Activated naive CD8-positive, alpha-beta T cell treated with anti-CD3 and anti-CD28 coated beads, Interleukin-2, amount 50 U/mL, for 16 hours (primary cell): Measurements from ENCODE around the gene DTNBP1.

Experiments
- DNase-seq: peaks from one replicate; pipeline ENCODE4 v3.0.0-alpha.2; 2020; ENCODE audit warnings: low read depth, low spot score

The DTNBP1 gene

GRCh38 chr6:15515660-15516375 is 147.0 kb downstream of the DTNBP1 start:
- DNase-seq, result no peak

GRCh38 chr6:15515226-15515625 is 147.6 kb downstream of the DTNBP1 start:
- DNase-seq, result no peak

GRCh38 chr6:15513801-15514711 is 148.8 kb downstream of the DTNBP1 start:
- no peak for DNase-seq

- DNase-seq, result no peak
Measured at GRCh38 chr6:15513131-15513771, 149.6 kb downstream of the DTNBP1 start.

- no peak for DNase-seq
Measured at GRCh38 chr6:15512721-15513120, 150.1 kb downstream of the DTNBP1 start.

- DNase-seq, result no peak
Measured at GRCh38 chr6:15512126-15512525, 150.7 kb downstream of the DTNBP1 start.

- no peak for DNase-seq
Measured at GRCh38 chr6:15511248-15512125, 151.3 kb downstream of the DTNBP1 start.

GRCh38 chr6:15510536-15511247 is 152.1 kb downstream of the DTNBP1 start:
- DNase-seq, result no peak

GRCh38 chr6:15510121-15510520 is 152.7 kb downstream of the DTNBP1 start:
- no peak for DNase-seq

GRCh38 chr6:15509335-15509933 is 153.4 kb downstream of the DTNBP1 start:
- no peak for DNase-seq

- DNase-seq, result no peak
Measured at GRCh38 chr6:15508931-15509330, 153.9 kb downstream of the DTNBP1 start.

GRCh38 chr6:15508441-15508871 is 154.4 kb downstream of the DTNBP1 start:
- no peak for DNase-seq

- no peak for DNase-seq
Measured at GRCh38 chr6:15507746-15508145, 155.1 kb downstream of the DTNBP1 start.

- no peak for DNase-seq
Measured at GRCh38 chr6:15507221-15507620, 155.6 kb downstream of the DTNBP1 start.

GRCh38 chr6:15506066-15506465 is 156.8 kb downstream of the DTNBP1 start:
- no peak for DNase-seq

- DNase-seq, result no peak
Measured at GRCh38 chr6:15505463-15505918, 157.3 kb downstream of the DTNBP1 start.

GRCh38 chr6:15504581-15505350 is 158.1 kb downstream of the DTNBP1 start:
- DNase-seq, result no peak

- no peak for DNase-seq
Measured at GRCh38 chr6:15504040-15504495, 158.8 kb downstream of the DTNBP1 start.

- DNase-seq, result no peak
Measured at GRCh38 chr6:15503346-15503680, 159.5 kb downstream of the DTNBP1 start.
